Fibroblast of the aortic adventitia (primary cell): Measurements from ENCODE around the gene DUSP7. TPM values are rescaled to one million over a fixed set of nuclear protein-coding genes. Genes with fewer than 3 reads are reported as not detected.

Experiments used
- DNase-seq: peaks from one replicate; pipeline ENCODE4 v3.0.0-alpha.2; 2010; ENCODE audit warnings: low read depth
- H3K4me3 ChIP-seq: 2 replicates; pipeline ENCODE4 v1.5.1; 2011; ENCODE audit warnings: low read depth, mild to moderate bottlenecking, control low read depth, low read length, moderate library complexity
- total RNA-seq: library from RNA; depleted of rRNA; stranded (reverse); fragments of >200 nt; gene quantifications from 2 replicates; pipeline ENCODE4 v1.2.3, GENCODE V29; 2012; ENCODE audit warnings: low replicate concordance
- TF ChIP-seq, protein P1 (sequence below): IDR thresholded peaks from 2 replicates; pipeline ENCODE4 v1.5.1; 2011; ENCODE audit warnings: mild to moderate bottlenecking, low read length, control low read depth, inconsistent platforms; ENCODE audit not compliant: insufficient read depth

The DUSP7 gene
- total RNA-seq, 1 donor: 12.8 TPM

DNA sequence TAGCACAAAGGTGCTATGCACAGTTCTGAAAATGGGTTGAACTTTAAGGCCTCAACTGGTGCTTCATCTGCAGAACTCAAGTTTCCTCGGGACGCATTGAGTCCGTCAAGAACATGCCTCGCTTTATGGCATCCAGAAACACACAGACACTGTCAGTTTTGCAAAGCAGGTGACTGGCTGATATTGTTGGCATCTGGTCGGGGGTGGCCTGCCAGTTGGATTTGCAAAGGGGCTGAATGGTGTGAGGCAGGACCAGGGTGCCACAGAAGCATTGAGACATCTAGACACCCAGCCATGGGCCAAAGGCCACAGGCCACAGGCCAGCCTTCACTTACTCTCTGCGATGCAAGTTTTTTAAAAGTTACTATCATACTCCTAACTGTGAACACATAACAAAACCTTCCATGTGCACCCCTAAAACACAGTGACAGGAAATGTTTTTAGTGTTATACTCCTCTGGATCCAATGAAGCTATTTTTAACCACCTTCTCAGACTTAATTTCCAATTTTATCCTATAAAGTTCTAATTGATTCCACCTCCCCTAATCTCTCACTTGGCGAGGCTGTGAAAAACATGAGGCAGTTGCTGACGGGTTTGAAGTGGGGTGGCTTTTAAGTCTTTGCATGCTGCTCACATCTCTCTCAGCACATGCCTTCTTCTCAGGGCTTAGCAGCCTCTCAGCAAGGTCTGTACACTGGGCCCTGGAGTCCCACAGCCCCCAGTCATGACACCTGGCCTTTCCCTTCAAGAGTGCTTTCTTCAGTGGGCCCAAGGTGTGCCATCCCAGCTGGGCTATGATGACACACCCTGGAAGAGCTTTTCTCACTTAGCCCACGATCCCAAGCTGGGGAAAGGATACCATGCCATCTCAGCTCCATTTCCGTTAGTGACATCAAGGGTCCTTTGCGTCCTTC, 38.5 kb upstream of the DUSP7 start:
- no peak overlapping the region for H3K4me3 ChIP-seq
- TF ChIP-seq, protein P1, sequence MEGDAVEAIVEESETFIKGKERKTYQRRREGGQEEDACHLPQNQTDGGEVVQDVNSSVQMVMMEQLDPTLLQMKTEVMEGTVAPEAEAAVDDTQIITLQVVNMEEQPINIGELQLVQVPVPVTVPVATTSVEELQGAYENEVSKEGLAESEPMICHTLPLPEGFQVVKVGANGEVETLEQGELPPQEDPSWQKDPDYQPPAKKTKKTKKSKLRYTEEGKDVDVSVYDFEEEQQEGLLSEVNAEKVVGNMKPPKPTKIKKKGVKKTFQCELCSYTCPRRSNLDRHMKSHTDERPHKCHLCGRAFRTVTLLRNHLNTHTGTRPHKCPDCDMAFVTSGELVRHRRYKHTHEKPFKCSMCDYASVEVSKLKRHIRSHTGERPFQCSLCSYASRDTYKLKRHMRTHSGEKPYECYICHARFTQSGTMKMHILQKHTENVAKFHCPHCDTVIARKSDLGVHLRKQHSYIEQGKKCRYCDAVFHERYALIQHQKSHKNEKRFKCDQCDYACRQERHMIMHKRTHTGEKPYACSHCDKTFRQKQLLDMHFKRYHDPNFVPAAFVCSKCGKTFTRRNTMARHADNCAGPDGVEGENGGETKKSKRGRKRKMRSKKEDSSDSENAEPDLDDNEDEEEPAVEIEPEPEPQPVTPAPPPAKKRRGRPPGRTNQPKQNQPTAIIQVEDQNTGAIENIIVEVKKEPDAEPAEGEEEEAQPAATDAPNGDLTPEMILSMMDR: no peak
- no peak for DNase-seq

GRCh38 chr3:52093756-52094545, 37.6 kb upstream of the DUSP7 start:
- TF ChIP-seq, protein P1: no peak
- no peak for DNase-seq

GRCh38 chr3:52092891-52093290, 36.5 kb upstream of the DUSP7 start:
- no peak overlapping the region for H3K4me3 ChIP-seq
- TF ChIP-seq, protein P1: no peak
- DNase-seq: no peak

More at GRCh38 chr3:52093756-52094545, 37.6 kb upstream of the DUSP7 start:
- H3K4me3 ChIP-seq: no peak overlapping the region

GRCh38 chr3:52092271-52092660, 35.9 kb upstream of the DUSP7 start:
- TF ChIP-seq, protein P1: no peak
- DNase-seq: no peak
- H3K4me3 ChIP-seq: no peak overlapping the region

DNA sequence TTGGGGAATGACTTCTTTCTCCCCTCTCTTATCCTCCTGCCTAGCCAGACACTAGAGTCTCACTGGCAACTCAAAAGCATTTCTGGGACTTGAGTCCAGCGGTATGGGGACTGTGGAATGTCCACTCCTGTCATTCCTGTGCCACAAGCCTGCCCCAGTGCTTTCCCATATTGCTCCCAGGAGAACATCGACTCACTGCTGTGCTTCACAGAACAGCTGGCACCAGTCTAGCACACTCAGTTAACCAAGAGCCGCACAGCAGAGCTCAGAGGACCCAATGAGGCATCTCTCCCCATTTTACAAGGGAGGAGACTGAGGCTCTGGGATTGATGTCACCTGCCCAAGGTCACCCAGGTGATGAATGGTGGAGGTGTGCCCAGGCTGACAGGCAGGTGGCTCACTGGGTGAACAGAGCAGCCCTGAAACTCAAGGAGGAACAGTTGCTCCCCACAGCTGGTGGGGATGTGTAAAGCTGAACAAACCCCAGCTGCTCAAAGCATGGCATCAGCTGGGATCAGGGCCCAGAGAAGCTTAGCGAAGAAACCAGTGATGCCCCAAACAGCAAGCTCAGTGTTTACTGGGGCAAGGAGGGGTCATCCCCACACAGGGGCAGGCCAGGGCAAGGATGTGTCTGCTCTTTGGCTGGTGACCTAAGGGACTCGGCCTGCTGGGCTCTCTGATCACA, 35.4 kb upstream of the DUSP7 start:
- TF ChIP-seq, protein P1: no peak
- DNase-seq: peak; percentile 36

GRCh38 chr3:52090933-52091468, 34.6 kb upstream of the DUSP7 start:
- DNase-seq: no peak
- H3K4me3 ChIP-seq: no peak overlapping the region
- TF ChIP-seq, protein P1: no peak

More for the DNA sequence above, 35.4 kb upstream of the DUSP7 start:
- H3K4me3 ChIP-seq: no peak overlapping the region
